Spleen (tissue), 7 donors: ENCODE results near the gene RNH1.

ENCODE experiments used
- POLR2A ChIP-seq, 3 donors: fragments of 450-650 bp; IDR thresholded peaks; one replicate each; pipeline ENCODE4 v1.5.1; 2017; ENCODE audit warnings: antibody characterized with exemption in 3 of 3, mild to moderate bottlenecking in 1 of 3
- POLR2AphosphoS5 ChIP-seq, 3 donors: sonication (generic); formaldehyde crosslinking; IDR thresholded peaks; one replicate each; pipeline ENCODE4 v1.5.1; 2017; ENCODE audit warnings: antibody characterized with exemption in 3 of 3
- TF ChIP-seq, protein P1 (sequence below), 11 experiments: fragments of 200-600 bp in 7 of 11; fragments of 450-650 bp in 4 of 11; sonication (generic) in 4 of 11; IDR thresholded peaks in 8 of 11; conservative IDR thresholded peaks in 3 of 11; 1 replicate in 7 of 11; 2 replicates in 4 of 11; pipeline versions ENCODE4 v1.4.0 to v1.8.0; 2016 to 2021; ENCODE audit warnings: antibody characterized with exemption in 11 of 11, inconsistent platforms in 4 of 11, mild to moderate bottlenecking in 1 of 11
- donor health status: DM: no; HTN: no; CAD: no; lungs with moderate emphysema.
- donor health status: DM: no; HTN: no; CAD: no.
- donor health status: DM: no; HTN: no; CAD: no.

DNA sequence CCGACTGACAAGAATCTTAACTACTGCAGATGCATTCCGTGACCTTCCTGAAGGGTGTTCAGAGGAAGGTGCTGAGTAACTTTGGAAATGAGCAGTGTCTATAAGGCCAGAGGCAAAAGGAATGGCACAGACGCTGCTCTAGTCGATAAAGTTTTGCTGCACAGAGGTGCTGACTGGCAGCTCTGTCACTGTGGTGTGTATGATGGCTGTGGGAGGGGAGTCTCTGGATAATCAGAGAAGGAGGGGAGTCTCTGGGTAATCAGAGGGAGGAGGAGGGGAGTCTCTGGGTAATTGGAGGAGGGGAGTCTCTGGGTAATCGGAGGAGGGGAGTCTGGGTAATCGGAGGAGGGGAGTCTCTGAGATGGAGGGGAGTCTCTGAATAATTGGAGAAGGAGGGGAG, 38.5 kb downstream of the RNH1 start:
- TF ChIP-seq, protein P1, sequence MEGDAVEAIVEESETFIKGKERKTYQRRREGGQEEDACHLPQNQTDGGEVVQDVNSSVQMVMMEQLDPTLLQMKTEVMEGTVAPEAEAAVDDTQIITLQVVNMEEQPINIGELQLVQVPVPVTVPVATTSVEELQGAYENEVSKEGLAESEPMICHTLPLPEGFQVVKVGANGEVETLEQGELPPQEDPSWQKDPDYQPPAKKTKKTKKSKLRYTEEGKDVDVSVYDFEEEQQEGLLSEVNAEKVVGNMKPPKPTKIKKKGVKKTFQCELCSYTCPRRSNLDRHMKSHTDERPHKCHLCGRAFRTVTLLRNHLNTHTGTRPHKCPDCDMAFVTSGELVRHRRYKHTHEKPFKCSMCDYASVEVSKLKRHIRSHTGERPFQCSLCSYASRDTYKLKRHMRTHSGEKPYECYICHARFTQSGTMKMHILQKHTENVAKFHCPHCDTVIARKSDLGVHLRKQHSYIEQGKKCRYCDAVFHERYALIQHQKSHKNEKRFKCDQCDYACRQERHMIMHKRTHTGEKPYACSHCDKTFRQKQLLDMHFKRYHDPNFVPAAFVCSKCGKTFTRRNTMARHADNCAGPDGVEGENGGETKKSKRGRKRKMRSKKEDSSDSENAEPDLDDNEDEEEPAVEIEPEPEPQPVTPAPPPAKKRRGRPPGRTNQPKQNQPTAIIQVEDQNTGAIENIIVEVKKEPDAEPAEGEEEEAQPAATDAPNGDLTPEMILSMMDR (IDR thresholded peaks at IDR 0.05 in 8 of 11, conservative IDR thresholded peaks at IDR 0.05 in 3 of 11): no peak
- TF ChIP-seq POLR2A (IDR thresholded peaks at IDR 0.05) (no peak), POLR2AphosphoS5 (IDR thresholded peaks at IDR 0.05) (no peak)
